GM20000 (cell line): ENCODE measurements around the gene PSMA7.

Source experiments
- DNase-seq: peaks from one replicate; pipeline ENCODE4 v3.0.0; 2012; ENCODE audit warnings: low spot score
- CTCF ChIP-seq: IDR thresholded peaks from 2 replicates; pipeline ENCODE4 v1.5.1; 2012; ENCODE audit warnings: mild to moderate bottlenecking, control low read depth; ENCODE audit errors: extremely low read depth, missing control alignments

PSMA7 gene

GRCh38 chr20:62134735-62135231 is 8.4 kb downstream of the PSMA7 start:
- TF ChIP-seq CTCF = no peak
- DNase-seq = no peak

GRCh38 chr20:62133864-62134263 is 9.3 kb downstream of the PSMA7 start:
- no peak for TF ChIP-seq CTCF
- DNase-seq = no peak

- no peak for DNase-seq
- no peak for TF ChIP-seq CTCF
Observed at GRCh38 chr20:62133051-62133845, 9.9 kb downstream of the PSMA7 start.

- no peak for DNase-seq
- TF ChIP-seq CTCF = no peak
Observed at GRCh38 chr20:62132421-62132820, 10.8 kb downstream of the PSMA7 start.

GRCh38 chr20:62131560-62132320 is 11.5 kb downstream of the PSMA7 start:
- TF ChIP-seq CTCF = no peak
- DNase-seq = no peak

GRCh38 chr20:62129731-62130531 is 13.3 kb downstream of the PSMA7 start:
- TF ChIP-seq CTCF = no peak
- DNase-seq = no peak
